ENCODE data around the gene KIF1A. TPM values are rescaled to one million over a fixed set of nuclear protein-coding genes. Genes with fewer than 3 reads are reported as not detected.

Gene KIF1A
- total RNA-seq, 1 experiment from 2014 or later = 279 TPM

DNA sequence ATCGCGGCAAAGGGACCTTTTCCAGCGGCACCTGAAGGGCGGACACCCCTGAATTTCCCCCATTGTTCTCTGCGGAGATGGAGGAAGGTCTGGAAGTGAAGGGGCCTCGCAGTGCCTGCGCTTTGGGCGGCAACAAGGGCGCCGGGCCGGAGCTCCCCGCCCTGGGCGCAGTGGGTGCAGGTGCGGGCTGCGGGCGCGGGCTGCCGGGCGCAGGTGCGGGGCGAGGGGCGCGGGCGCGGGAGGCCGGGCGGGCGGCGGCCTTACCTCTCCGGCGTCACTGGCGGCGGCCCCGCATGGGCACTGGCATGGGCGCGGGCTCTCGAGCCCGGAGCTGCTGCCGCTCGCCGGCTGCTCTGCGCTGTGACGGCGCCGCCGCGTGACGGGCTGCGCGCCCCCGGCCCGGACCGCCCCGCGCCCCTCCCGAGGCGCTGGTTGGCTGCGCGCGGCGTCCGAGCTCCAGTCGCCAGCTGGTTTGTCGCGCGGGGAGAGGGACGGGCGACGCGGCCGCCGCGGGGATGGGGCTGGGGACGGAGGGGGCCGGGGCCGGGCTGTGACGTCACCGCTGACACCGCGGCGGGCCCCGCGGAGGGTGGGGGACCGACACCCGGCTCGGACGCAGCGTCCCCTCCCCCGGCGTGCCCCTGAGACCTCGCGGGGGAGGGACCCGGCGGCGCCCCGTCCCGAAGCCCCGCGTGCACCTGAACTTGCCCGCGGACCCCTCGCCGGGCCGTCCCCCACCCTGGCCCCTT is at the start of gene KIF1A (continued):
- TF ChIP-seq, protein P1, sequence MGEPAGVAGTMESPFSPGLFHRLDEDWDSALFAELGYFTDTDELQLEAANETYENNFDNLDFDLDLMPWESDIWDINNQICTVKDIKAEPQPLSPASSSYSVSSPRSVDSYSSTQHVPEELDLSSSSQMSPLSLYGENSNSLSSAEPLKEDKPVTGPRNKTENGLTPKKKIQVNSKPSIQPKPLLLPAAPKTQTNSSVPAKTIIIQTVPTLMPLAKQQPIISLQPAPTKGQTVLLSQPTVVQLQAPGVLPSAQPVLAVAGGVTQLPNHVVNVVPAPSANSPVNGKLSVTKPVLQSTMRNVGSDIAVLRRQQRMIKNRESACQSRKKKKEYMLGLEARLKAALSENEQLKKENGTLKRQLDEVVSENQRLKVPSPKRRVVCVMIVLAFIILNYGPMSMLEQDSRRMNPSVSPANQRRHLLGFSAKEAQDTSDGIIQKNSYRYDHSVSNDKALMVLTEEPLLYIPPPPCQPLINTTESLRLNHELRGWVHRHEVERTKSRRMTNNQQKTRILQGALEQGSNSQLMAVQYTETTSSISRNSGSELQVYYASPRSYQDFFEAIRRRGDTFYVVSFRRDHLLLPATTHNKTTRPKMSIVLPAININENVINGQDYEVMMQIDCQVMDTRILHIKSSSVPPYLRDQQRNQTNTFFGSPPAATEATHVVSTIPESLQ (CRISPR knock-in tag; IDR thresholded peaks at IDR 0.05) = no peak
- TF ChIP-seq, protein P2, sequence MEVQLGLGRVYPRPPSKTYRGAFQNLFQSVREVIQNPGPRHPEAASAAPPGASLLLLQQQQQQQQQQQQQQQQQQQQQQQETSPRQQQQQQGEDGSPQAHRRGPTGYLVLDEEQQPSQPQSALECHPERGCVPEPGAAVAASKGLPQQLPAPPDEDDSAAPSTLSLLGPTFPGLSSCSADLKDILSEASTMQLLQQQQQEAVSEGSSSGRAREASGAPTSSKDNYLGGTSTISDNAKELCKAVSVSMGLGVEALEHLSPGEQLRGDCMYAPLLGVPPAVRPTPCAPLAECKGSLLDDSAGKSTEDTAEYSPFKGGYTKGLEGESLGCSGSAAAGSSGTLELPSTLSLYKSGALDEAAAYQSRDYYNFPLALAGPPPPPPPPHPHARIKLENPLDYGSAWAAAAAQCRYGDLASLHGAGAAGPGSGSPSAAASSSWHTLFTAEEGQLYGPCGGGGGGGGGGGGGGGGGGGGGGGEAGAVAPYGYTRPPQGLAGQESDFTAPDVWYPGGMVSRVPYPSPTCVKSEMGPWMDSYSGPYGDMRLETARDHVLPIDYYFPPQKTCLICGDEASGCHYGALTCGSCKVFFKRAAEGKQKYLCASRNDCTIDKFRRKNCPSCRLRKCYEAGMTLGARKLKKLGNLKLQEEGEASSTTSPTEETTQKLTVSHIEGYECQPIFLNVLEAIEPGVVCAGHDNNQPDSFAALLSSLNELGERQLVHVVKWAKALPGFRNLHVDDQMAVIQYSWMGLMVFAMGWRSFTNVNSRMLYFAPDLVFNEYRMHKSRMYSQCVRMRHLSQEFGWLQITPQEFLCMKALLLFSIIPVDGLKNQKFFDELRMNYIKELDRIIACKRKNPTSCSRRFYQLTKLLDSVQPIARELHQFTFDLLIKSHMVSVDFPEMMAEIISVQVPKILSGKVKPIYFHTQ (CRISPR knock-in tag; IDR thresholded peaks at IDR 0.05) = no peak
- TF ChIP-seq SMAD4 (CRISPR knock-in tag; IDR thresholded peaks at IDR 0.05) (no peak), ZNF671 (CRISPR knock-in tag; IDR thresholded peaks at IDR 0.05) (no peak), TP53 (CRISPR knock-in tag; IDR thresholded peaks at IDR 0.05) (0 out of 2 replicates have a peak, but pooled peaks have one; percentile 49), FOXJ3 (CRISPR knock-in tag; IDR thresholded peaks at IDR 0.05; ENCODE audit: borderline replicate concordance) (no peak), CREM (CRISPR knock-in tag; IDR thresholded peaks at IDR 0.05) (peak; percentile 57; the same call in 1 of the 2 replicates), EMX1 (CRISPR knock-in tag; IDR thresholded peaks at IDR 0.05) (no peak), FOXP1 (CRISPR knock-in tag; IDR thresholded peaks at IDR 0.05; ENCODE audit: borderline replicate concordance) (peak; percentile 58; the same call in 1 of the 2 replicates), HMGA2 (CRISPR knock-in tag; IDR thresholded peaks at IDR 0.05) (no peak), ZNF138 (CRISPR knock-in tag; conservative IDR thresholded peaks at IDR 0.05) (no peak), MXD4 (CRISPR knock-in tag; IDR thresholded peaks at IDR 0.05; ENCODE audit: borderline replicate concordance) (no peak), NFE2L1 (CRISPR knock-in tag; IDR thresholded peaks at IDR 0.05) (no peak), MYBL2 (CRISPR knock-in tag; IDR thresholded peaks at IDR 0.05) (no peak), ZNF219 (CRISPR knock-in tag; IDR thresholded peaks at IDR 0.05; ENCODE audit: borderline replicate concordance) (0 out of 2 replicates have a peak, but pooled peaks have one; percentile 48)
- TF ChIP-seq, protein P3, sequence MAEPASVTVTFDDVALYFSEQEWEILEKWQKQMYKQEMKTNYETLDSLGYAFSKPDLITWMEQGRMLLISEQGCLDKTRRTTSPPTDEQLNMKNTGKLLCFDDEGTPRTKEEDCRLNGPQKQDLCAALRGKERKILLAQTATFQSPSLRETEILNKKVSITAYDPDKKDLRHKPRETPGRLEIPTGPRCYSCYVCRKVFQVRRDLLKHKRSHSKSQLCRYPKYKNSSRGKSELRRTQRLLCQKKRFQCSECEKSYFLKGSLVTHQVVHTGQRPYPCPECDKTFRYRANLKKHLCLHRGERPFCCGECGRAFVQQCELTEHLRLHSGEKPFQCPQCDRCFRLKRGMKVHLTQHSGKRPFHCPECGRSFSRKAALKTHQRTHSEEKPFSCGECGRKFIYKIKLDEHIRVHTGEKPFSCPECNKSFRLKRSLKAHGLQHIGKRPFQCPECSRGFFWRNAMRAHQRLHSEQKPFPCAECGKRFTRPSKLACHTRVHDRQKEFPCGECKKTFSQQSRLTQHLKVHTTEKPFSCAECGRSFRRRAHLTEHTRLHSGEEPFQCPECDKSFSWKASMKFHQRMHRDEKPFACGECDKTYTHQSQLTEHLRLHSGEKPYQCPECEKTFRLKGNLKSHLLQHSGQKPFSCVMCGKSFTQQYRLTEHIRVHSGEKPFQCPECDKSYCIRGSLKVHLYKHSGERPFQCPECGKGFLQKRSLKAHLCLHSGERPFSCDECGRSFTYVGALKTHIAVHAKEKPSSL (CRISPR knock-in tag; conservative IDR thresholded peaks at IDR 0.05) = no peak
- TF ChIP-seq, protein P4, sequence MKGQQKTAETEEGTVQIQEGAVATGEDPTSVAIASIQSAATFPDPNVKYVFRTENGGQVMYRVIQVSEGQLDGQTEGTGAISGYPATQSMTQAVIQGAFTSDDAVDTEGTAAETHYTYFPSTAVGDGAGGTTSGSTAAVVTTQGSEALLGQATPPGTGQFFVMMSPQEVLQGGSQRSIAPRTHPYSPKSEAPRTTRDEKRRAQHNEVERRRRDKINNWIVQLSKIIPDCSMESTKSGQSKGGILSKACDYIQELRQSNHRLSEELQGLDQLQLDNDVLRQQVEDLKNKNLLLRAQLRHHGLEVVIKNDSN (CRISPR knock-in tag; IDR thresholded peaks at IDR 0.05) = no peak
- TF ChIP-seq, protein P5, sequence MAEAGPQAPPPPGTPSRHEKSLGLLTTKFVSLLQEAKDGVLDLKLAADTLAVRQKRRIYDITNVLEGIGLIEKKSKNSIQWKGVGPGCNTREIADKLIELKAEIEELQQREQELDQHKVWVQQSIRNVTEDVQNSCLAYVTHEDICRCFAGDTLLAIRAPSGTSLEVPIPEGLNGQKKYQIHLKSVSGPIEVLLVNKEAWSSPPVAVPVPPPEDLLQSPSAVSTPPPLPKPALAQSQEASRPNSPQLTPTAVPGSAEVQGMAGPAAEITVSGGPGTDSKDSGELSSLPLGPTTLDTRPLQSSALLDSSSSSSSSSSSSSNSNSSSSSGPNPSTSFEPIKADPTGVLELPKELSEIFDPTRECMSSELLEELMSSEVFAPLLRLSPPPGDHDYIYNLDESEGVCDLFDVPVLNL (CRISPR knock-in tag; IDR thresholded peaks at IDR 0.05; ENCODE audit: borderline replicate concordance, low read depth) = no peak
- TF ChIP-seq, protein P6, sequence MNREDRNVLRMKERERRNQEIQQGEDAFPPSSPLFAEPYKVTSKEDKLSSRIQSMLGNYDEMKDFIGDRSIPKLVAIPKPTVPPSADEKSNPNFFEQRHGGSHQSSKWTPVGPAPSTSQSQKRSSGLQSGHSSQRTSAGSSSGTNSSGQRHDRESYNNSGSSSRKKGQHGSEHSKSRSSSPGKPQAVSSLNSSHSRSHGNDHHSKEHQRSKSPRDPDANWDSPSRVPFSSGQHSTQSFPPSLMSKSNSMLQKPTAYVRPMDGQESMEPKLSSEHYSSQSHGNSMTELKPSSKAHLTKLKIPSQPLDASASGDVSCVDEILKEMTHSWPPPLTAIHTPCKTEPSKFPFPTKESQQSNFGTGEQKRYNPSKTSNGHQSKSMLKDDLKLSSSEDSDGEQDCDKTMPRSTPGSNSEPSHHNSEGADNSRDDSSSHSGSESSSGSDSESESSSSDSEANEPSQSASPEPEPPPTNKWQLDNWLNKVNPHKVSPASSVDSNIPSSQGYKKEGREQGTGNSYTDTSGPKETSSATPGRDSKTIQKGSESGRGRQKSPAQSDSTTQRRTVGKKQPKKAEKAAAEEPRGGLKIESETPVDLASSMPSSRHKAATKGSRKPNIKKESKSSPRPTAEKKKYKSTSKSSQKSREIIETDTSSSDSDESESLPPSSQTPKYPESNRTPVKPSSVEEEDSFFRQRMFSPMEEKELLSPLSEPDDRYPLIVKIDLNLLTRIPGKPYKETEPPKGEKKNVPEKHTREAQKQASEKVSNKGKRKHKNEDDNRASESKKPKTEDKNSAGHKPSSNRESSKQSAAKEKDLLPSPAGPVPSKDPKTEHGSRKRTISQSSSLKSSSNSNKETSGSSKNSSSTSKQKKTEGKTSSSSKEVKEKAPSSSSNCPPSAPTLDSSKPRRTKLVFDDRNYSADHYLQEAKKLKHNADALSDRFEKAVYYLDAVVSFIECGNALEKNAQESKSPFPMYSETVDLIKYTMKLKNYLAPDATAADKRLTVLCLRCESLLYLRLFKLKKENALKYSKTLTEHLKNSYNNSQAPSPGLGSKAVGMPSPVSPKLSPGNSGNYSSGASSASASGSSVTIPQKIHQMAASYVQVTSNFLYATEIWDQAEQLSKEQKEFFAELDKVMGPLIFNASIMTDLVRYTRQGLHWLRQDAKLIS (CRISPR knock-in tag; IDR thresholded peaks at IDR 0.05; ENCODE audit: borderline replicate concordance) = no peak
- TF ChIP-seq, protein P7, sequence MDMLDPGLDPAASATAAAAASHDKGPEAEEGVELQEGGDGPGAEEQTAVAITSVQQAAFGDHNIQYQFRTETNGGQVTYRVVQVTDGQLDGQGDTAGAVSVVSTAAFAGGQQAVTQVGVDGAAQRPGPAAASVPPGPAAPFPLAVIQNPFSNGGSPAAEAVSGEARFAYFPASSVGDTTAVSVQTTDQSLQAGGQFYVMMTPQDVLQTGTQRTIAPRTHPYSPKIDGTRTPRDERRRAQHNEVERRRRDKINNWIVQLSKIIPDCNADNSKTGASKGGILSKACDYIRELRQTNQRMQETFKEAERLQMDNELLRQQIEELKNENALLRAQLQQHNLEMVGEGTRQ (CRISPR knock-in tag; IDR thresholded peaks at IDR 0.05) = peak; percentile 63
